GM21360 (cell line): Measurements from ENCODE around the gene SSR3.

Experiments
- ATAC-seq: cut with Tn5 transposase; IDR thresholded peaks from one replicate; pipeline ENCODE4 v1.9.1; 2021; ENCODE audit warnings: mild to moderate bottlenecking, moderate library complexity; ENCODE audit not compliant: unreplicated experiment

The SSR3 gene

GRCh38 chr3:156539802-156540201 lies 15.1 kb downstream of the SSR3 start:
- no peak for ATAC-seq

- ATAC-seq, result no peak
These were observed 15.9 kb downstream of the SSR3 start for GRCh38 chr3:156539051-156539450.

- no peak for ATAC-seq
These were observed 18.2 kb downstream of the SSR3 start for GRCh38 chr3:156536524-156537316.

- ATAC-seq, result no peak
These were observed 19.1 kb downstream of the SSR3 start for GRCh38 chr3:156535798-156536197.

- no peak for ATAC-seq
These were observed 19.7 kb downstream of the SSR3 start for GRCh38 chr3:156535162-156535627.

- no peak for ATAC-seq
These were observed 21.7 kb downstream of the SSR3 start for GRCh38 chr3:156533205-156533604.

GRCh38 chr3:156532730-156533129 lies 22.2 kb downstream of the SSR3 start:
- no peak for ATAC-seq

GRCh38 chr3:156530980-156531379 lies 23.9 kb downstream of the SSR3 start:
- ATAC-seq, result no peak

GRCh38 chr3:156527060-156527459 lies 27.9 kb downstream of the SSR3 start:
- no peak for ATAC-seq

- no peak for ATAC-seq
These were observed 29.1 kb downstream of the SSR3 start for GRCh38 chr3:156525808-156526207.

GRCh38 chr3:156522673-156523072 lies 32.2 kb downstream of the SSR3 start:
- ATAC-seq, result no peak

- no peak for ATAC-seq
These were observed 35.2 kb downstream of the SSR3 start for GRCh38 chr3:156519758-156520162.

GRCh38 chr3:156518726-156519125 lies 36.2 kb downstream of the SSR3 start:
- no peak for ATAC-seq

GRCh38 chr3:156516961-156517360 lies 38.0 kb downstream of the SSR3 start:
- no peak for ATAC-seq

GRCh38 chr3:156516284-156516683 lies 38.6 kb downstream of the SSR3 start:
- no peak for ATAC-seq

GRCh38 chr3:156513619-156514018 lies 41.3 kb downstream of the SSR3 start:
- no peak for ATAC-seq

GRCh38 chr3:156511987-156512677 lies 42.8 kb downstream of the SSR3 start:
- no peak for ATAC-seq

GRCh38 chr3:156509189-156510174 lies 45.4 kb downstream of the SSR3 start:
- ATAC-seq, result peak; percentile 66

GRCh38 chr3:156507285-156507684 lies 47.6 kb downstream of the SSR3 start:
- no peak for ATAC-seq

GRCh38 chr3:156498307-156498706 lies 56.6 kb downstream of the SSR3 start:
- no peak for ATAC-seq

GRCh38 chr3:156497326-156497725 lies 57.6 kb downstream of the SSR3 start:
- no peak for ATAC-seq
